ENCODE data around the gene ZNF384. TPM values are rescaled to one million over a fixed set of nuclear protein-coding genes. Genes with fewer than 3 reads are reported as not detected.
A peak's percentile ranks its signal among the peaks of the same experiment; 100 is the strongest.
"Not testable (repeated sequence)": the region's sequence is repeated elsewhere in the genome, so short reads cannot be mapped to it uniquely, and the experiment has no call there.

The ZNF384 gene
- total RNA-seq, 2 experiments from 2014 or later: 48.6 to 95.5 TPM

- POLR2A ChIA-PET: interaction anchor here (0.8 to 2.0 kb wide), 2 partner anchors 15 to 128 kb away, joined by 3 to 7 read pairs; partner anchors contain the start of gene COPS7A
- no peaks in the 10 kb centered on the region for H4K20me1 ChIP-seq (ENCODE audit: insufficient read depth, low read length)
- no peak overlapping the region for H3K27ac ChIP-seq (ENCODE audit: low read depth, low read length, poor library complexity, severe bottlenecking)
- H3K4me2 ChIP-seq (ENCODE audit: low read length): no peak overlapping the region
- H3K4me3 ChIP-seq (ENCODE audit: low read depth, low read length, poor library complexity, severe bottlenecking): no peak overlapping the region
- CTCF ChIA-PET (ENCODE audit: unreplicated experiment): interaction anchor here (0.7 kb wide), 1 partner anchor 94 kb away, joined by 3 read pairs; no protein-coding TSS in a partner anchor
- H3K36me3 ChIP-seq (ENCODE audit: insufficient read depth, low read length): no peaks in the 10 kb centered on the region
- DNase-seq (ENCODE audit: low spot score): no peak
- H3K79me2 ChIP-seq (ENCODE audit: insufficient read depth, low read depth, low read length): no peaks in the 10 kb centered on the region
- intact Hi-C loops (cut with micrococcal nuclease; ENCODE audit: unreplicated experiment): no loop called here
- TF ChIP-seq, protein P1, sequence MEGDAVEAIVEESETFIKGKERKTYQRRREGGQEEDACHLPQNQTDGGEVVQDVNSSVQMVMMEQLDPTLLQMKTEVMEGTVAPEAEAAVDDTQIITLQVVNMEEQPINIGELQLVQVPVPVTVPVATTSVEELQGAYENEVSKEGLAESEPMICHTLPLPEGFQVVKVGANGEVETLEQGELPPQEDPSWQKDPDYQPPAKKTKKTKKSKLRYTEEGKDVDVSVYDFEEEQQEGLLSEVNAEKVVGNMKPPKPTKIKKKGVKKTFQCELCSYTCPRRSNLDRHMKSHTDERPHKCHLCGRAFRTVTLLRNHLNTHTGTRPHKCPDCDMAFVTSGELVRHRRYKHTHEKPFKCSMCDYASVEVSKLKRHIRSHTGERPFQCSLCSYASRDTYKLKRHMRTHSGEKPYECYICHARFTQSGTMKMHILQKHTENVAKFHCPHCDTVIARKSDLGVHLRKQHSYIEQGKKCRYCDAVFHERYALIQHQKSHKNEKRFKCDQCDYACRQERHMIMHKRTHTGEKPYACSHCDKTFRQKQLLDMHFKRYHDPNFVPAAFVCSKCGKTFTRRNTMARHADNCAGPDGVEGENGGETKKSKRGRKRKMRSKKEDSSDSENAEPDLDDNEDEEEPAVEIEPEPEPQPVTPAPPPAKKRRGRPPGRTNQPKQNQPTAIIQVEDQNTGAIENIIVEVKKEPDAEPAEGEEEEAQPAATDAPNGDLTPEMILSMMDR (conservative IDR thresholded peaks at IDR 0.05; ENCODE audit: low read length): no peak
- no peak for TF ChIP-seq EZH2phosphoT487 (IDR thresholded peaks at IDR 0.05; ENCODE audit: borderline replicate concordance, low read depth, low read length)
- peaks cover 6% of the 10 kb centered on the region for H3K4me1 ChIP-seq (ENCODE audit: insufficient read depth, low read length, poor library complexity, severe bottlenecking)
- H3K9me2 ChIP-seq (ENCODE audit: insufficient read depth, low read length): no peaks in the 10 kb centered on the region
- no peak overlapping the region for H2AFZ ChIP-seq (ENCODE audit: low read length)
- no TSS peak for BruUV-seq (replicated peaks)
- no peaks in the 10 kb centered on the region for H3K9me3 ChIP-seq (ENCODE audit: low read length)
These were observed 19.8 kb upstream of the ZNF384 start for GRCh38 chr12:6708960-6709394.

GRCh38 chr12:6708351-6708750, 19.2 kb upstream of the ZNF384 start:
- H3K36me3 ChIP-seq (ENCODE audit: insufficient read depth, low read length); H3K9me3 ChIP-seq (ENCODE audit: low read length); H4K20me1 ChIP-seq (ENCODE audit: insufficient read depth, low read length); H3K4me2 ChIP-seq (ENCODE audit: low read length); intact Hi-C loops (cut with micrococcal nuclease; ENCODE audit: unreplicated experiment); H2AFZ ChIP-seq (ENCODE audit: low read length); H3K4me3 ChIP-seq (ENCODE audit: low read depth, low read length, poor library complexity, severe bottlenecking); H3K9me2 ChIP-seq (ENCODE audit: insufficient read depth, low read length); DNase-seq (ENCODE audit: low spot score); BruUV-seq (replicated peaks); H3K79me2 ChIP-seq (ENCODE audit: insufficient read depth, low read depth, low read length); H3K27ac ChIP-seq (ENCODE audit: low read depth, low read length, poor library complexity, severe bottlenecking): not testable (repeated sequence)
- ChIA-PET CTCF (ENCODE audit: unreplicated experiment) (interaction anchor here (0.6 to 0.7 kb wide), 2 partner anchors 94 to 287 kb away, joined by 3 read pairs; no protein-coding TSS in a partner anchor), POLR2A (interaction anchor here (0.8 to 2.0 kb wide), 2 partner anchors 16 to 128 kb away, joined by 3 to 7 read pairs; partner anchors contain the start of gene COPS7A)
- peaks cover 12% of the 10 kb centered on the region for H3K4me1 ChIP-seq (ENCODE audit: insufficient read depth, low read length, poor library complexity, severe bottlenecking)

DNA sequence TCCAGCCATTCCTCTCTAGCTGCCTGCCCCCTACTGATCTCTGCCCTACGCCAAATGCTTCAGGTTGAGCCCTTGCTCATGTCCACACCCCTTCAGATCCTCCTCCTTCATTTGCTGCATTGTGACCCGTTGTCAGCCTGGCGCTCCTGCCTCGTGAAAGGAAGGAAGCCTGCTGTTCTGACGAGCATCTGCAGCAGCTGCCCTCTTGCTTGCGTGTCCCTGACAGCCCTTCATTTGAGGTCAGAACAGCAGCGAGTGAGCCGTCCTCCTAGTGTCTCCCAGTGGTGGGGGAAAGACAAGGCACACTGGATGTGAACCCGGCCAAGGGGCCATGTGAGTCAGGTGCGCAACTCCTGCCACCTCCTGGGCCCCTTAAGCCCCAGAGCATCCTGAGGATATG, 14.5 kb upstream of the ZNF384 start:
- peak; percentile 50 for DNase-seq (ENCODE audit: low spot score)

More for the DNA sequence above, 14.5 kb upstream of the ZNF384 start:
- no peaks in the 10 kb centered on the region for H3K36me3 ChIP-seq (ENCODE audit: insufficient read depth, low read length)
- no peaks in the 10 kb centered on the region for H3K9me3 ChIP-seq (ENCODE audit: low read length)
- H3K4me1 ChIP-seq (ENCODE audit: insufficient read depth, low read length, poor library complexity, severe bottlenecking): peaks cover 29% of the 10 kb centered on the region
- H2AFZ ChIP-seq (ENCODE audit: low read length): 0 out of 2 replicates have a peak overlapping the region, but pooled peaks have one; percentile 18
- no peak for TF ChIP-seq EZH2phosphoT487 (IDR thresholded peaks at IDR 0.05; ENCODE audit: borderline replicate concordance, low read depth, low read length)
- TF ChIP-seq, protein P1 (conservative IDR thresholded peaks at IDR 0.05; ENCODE audit: low read length): peak; percentile 31; the same call in 1 of the 2 replicates
- H3K9me2 ChIP-seq (ENCODE audit: insufficient read depth, low read length): no peaks in the 10 kb centered on the region
- CTCF ChIA-PET (ENCODE audit: unreplicated experiment): no interaction called here
- no peaks in the 10 kb centered on the region for H4K20me1 ChIP-seq (ENCODE audit: insufficient read depth, low read length)
- peak overlapping the region; percentile 44; the same call in 1 of the 2 replicates for H3K4me2 ChIP-seq (ENCODE audit: low read length)
- POLR2A ChIA-PET: interaction anchor here (1.4 kb wide), 1 partner anchor 23 kb away, joined by 4 read pairs; no protein-coding TSS in a partner anchor
- peaks cover 16% of the 10 kb centered on the region; the same call in 1 of the 2 replicates for H3K79me2 ChIP-seq (ENCODE audit: insufficient read depth, low read depth, low read length)
- intact Hi-C loops (cut with micrococcal nuclease; ENCODE audit: unreplicated experiment): no loop called here
- no peak overlapping the region for H3K27ac ChIP-seq (ENCODE audit: low read depth, low read length, poor library complexity, severe bottlenecking)
- H3K4me3 ChIP-seq (ENCODE audit: low read depth, low read length, poor library complexity, severe bottlenecking): no peak overlapping the region
- no TSS peak for BruUV-seq (replicated peaks)

Measured in OCI-LY7 (cell line).